Osteoblast (primary cell): ENCODE measurements around the gene BCAS4. TPM values are rescaled to one million over a fixed set of nuclear protein-coding genes. Genes with fewer than 3 reads are reported as not detected.
A peak's percentile ranks its signal among the peaks of the same experiment; 100 is the strongest.
"Not testable (repeated sequence)": the region's sequence is repeated elsewhere in the genome, so short reads cannot be mapped to it uniquely, and the experiment has no call there.

Source experiments
- DNase-seq: peaks from one replicate; pipeline ENCODE4 v3.0.0; 2011; ENCODE audit warnings: low spot score, mixed read lengths; ENCODE audit not compliant: insufficient read length; ENCODE audit errors: missing footprints
- H2AFZ ChIP-seq: 2 replicates; pipeline ENCODE4 v1.6.0; 2011; ENCODE audit warnings: mild to moderate bottlenecking, low read length
- H3K27ac ChIP-seq: 2 replicates; pipeline ENCODE4 v1.5.1; 2011; ENCODE audit warnings: mild to moderate bottlenecking, low read depth, low read length, moderate library complexity
- H3K27me3 ChIP-seq: 2 replicates; pipeline ENCODE4 v1.6.0; 2012; ENCODE audit warnings: mild to moderate bottlenecking, control low read depth, inconsistent platforms, low read length, moderate library complexity; ENCODE audit not compliant: insufficient read depth
- H3K36me3 ChIP-seq: 2 replicates; pipeline ENCODE4 v1.5.1; 2011; ENCODE audit warnings: mild to moderate bottlenecking, low read length, control low read depth, moderate library complexity; ENCODE audit not compliant: insufficient read depth
- H3K4me1 ChIP-seq: 2 replicates; pipeline ENCODE4 v1.5.1; 2011; ENCODE audit warnings: mild to moderate bottlenecking, low read length, control low read depth, moderate library complexity; ENCODE audit not compliant: insufficient read depth
- H3K4me2 ChIP-seq: 2 replicates; pipeline ENCODE4 v1.6.0; 2011; ENCODE audit warnings: mild to moderate bottlenecking, low read length; ENCODE audit not compliant: insufficient read depth
- H3K4me3 ChIP-seq: fragments of 200-600 bp; sonication (generic); 3 replicates; pipeline ENCODE4 v1.5.1; 2012; ENCODE audit warnings: mild to moderate bottlenecking, low read length, inconsistent platforms; ENCODE audit not compliant: insufficient read depth
- H3K79me2 ChIP-seq: 2 replicates; pipeline ENCODE4 v1.6.0; 2012; ENCODE audit warnings: mild to moderate bottlenecking, low read length, control low read depth, inconsistent platforms; ENCODE audit not compliant: insufficient read depth
- H3K9me3 ChIP-seq: 2 replicates; pipeline ENCODE4 v1.5.1; 2011; ENCODE audit warnings: low read depth, low read length, control low read depth
- H4K20me1 ChIP-seq: 2 replicates; pipeline ENCODE4 v1.6.0; 2012; ENCODE audit warnings: mild to moderate bottlenecking, low read length, control low read depth; ENCODE audit not compliant: insufficient read depth
- total RNA-seq: library from RNA; depleted of rRNA; stranded (reverse); fragments of >200 nt; gene quantifications from 2 replicates; pipeline ENCODE4 v1.2.3, GENCODE V29; 2012
- TF ChIP-seq, protein P1 (sequence below): IDR thresholded peaks from 2 replicates; pipeline ENCODE4 v1.5.1; 2011; ENCODE audit warnings: mild to moderate bottlenecking, low read depth, low read length, moderate library complexity; ENCODE audit errors: extremely low read depth

Gene BCAS4
- total RNA-seq, 1 donor, result 2.9 TPM

DNA sequence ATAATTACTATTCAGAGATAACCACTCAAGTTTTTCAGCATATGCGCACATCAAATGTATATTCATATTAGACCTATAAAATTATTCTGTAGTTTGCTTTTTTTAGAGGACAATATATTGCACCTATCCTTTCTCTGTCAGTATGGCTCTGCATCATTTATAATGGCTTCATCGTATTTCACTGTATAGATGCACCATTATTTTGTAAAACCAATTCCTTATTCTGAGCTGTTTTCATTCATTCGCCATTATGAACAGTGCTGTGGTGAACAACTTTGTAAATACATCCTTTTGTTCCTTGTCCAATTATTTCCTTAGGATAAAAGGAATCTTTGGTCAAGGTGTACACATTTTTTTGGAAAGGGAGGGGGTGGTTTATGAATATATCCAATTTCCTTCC is 29.2 kb upstream of the BCAS4 start:
- H3K27ac ChIP-seq, result no peak overlapping the region
- H3K4me1 ChIP-seq, result peaks cover 27% of the 10 kb centered on the region
- H3K9me3 ChIP-seq, result no peaks in the 10 kb centered on the region
- TF ChIP-seq, protein P1, sequence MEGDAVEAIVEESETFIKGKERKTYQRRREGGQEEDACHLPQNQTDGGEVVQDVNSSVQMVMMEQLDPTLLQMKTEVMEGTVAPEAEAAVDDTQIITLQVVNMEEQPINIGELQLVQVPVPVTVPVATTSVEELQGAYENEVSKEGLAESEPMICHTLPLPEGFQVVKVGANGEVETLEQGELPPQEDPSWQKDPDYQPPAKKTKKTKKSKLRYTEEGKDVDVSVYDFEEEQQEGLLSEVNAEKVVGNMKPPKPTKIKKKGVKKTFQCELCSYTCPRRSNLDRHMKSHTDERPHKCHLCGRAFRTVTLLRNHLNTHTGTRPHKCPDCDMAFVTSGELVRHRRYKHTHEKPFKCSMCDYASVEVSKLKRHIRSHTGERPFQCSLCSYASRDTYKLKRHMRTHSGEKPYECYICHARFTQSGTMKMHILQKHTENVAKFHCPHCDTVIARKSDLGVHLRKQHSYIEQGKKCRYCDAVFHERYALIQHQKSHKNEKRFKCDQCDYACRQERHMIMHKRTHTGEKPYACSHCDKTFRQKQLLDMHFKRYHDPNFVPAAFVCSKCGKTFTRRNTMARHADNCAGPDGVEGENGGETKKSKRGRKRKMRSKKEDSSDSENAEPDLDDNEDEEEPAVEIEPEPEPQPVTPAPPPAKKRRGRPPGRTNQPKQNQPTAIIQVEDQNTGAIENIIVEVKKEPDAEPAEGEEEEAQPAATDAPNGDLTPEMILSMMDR, result no peak
- H3K4me2 ChIP-seq, result no peak overlapping the region
- no peak overlapping the region for H2AFZ ChIP-seq
- no peaks in the 10 kb centered on the region for H4K20me1 ChIP-seq
- H3K4me3 ChIP-seq, result no peak overlapping the region
- no peaks in the 10 kb centered on the region for H3K79me2 ChIP-seq
- DNase-seq, result no peak
- H3K36me3 ChIP-seq, result no peaks in the 10 kb centered on the region
- no peaks in the 10 kb centered on the region for H3K27me3 ChIP-seq

DNA sequence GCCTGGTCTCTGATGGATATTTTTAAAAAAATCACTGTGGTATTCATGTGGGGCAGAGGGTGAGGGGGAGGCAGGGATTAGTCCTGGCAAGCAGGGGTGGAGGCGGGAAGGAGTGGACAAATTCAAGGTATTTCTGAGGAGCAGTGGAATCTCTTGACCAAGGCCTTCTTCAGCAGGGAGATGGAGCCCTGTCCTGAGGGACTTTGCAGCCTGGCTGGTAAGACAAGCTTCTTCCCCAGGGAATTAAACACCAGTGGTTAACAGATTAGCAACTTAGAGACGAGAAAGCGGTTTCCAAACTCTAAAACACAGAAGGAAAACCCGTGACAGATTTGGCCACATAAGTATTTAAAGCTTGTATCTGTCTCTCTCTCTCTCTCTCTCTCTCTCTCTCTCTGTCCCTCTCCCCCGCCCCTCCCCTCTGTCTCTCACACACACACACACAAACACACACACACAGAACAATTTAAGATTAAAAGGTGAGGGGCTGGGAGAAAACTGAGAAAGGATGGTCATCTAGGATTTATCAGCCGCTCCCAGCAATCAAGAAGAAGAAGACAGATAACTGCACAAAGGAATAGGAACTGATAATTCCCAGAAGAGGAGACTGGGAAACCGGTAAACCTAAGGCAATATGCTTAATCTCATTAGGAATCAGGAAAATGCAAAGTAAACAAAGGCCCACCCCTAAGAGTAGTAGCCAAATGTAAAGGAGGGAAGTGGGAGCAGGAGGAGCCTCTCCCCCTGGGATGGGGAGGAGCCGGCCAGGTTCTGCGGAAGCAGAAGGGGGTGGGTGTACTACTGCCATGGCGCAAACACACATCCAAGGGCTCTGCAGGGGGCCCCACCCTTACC is 27.7 kb upstream of the BCAS4 start:
- peaks cover 17% of the 10 kb centered on the region for H3K4me1 ChIP-seq
- not testable (repeated sequence) for H3K36me3 ChIP-seq, H3K79me2 ChIP-seq, H3K9me3 ChIP-seq, H3K4me3 ChIP-seq, H3K27ac ChIP-seq, H3K4me2 ChIP-seq, H3K27me3 ChIP-seq, H4K20me1 ChIP-seq
- DNase-seq, result peak; percentile 37
- peak overlapping the region; percentile 41 for H2AFZ ChIP-seq

DNA sequence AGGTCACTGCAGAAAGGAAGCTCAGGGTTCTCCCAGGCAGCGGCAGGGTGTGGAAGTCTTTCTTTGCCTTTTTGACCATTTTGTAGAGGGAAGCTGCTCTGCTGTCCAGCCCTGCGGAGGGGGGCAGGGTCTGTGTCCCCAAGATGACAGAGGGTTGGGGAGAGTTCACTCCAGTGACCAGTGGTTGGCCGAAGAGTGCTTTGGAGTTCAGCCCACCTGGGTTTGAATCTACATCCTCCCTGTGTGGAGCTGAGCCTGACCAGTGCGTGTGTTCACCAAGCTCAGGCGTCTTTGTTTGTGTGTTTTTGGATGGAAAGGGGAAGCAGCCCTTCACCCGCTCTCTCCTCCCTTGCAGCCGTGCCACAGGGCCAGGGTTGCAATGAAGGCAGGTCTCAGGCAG is 25.9 kb upstream of the BCAS4 start:
- H3K79me2 ChIP-seq, DNase-seq, H3K36me3 ChIP-seq: not testable (repeated sequence)

DNA sequence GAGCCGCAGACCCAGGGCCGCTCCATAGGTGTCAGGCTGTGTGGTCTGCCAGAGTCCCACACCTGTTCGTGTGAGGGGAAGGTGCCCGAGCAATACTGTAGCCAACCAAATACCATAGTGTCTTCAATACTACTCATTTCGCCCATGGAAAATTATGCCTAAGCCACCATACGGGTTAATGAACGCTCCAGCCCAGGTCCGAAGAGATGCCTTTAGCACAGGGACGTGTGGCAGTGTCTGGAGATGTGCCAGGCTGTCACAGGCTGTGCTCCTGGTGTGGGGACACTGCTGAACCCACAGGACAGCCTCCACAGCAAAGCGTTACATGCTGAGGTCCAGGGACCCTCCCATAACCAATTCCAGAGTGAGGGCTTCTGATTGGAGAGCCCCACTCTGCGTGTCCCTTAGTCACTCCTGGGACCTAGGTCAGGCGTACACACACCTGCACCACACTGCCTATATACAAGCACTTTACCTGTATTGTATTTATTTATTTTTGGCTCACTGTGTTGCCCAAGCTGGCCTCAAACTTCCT is 25.2 kb upstream of the BCAS4 start:
- H3K36me3 ChIP-seq, H3K79me2 ChIP-seq, DNase-seq, H3K27me3 ChIP-seq, H3K4me2 ChIP-seq, H3K27ac ChIP-seq, H3K4me3 ChIP-seq, H3K9me3 ChIP-seq, H3K4me1 ChIP-seq, H2AFZ ChIP-seq, H4K20me1 ChIP-seq: not testable (repeated sequence)

More for the DNA sequence above, 25.9 kb upstream of the BCAS4 start:
- not testable (repeated sequence) for H3K4me3 ChIP-seq, H4K20me1 ChIP-seq, H3K4me2 ChIP-seq, H3K9me3 ChIP-seq, H3K27ac ChIP-seq, H3K27me3 ChIP-seq, H3K4me1 ChIP-seq, H2AFZ ChIP-seq

DNA sequence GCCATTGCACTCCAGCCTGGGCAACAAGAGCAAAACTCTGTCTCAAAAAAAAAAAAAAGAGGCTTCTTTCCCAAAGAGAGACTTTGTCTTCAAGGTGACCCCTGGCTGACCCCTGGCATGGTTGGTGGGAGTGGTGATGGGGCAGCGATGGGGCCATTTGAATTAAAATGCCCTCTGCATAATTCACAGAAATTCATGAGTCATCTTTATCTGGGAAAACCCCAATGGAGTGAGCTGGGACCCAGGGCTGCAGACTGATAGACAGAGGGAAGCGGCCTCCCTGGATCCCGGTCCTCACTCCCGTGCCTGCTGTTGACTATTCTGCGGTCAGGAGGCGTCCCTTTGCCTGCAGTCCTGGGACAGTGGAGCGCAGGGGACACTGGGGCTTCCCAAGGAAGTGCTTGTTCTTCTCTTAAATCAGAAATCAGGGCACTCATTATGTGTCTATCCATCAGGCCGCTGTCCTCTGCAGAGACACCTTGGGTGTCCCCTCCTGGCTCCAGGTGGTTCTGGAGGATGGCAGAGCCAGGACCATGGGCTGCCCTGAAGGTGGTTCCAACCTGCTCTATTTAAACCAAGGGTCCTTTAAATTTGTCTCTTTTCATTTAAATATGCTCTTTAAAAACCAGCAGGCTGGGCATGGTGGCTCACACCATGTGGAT is 23.3 kb upstream of the BCAS4 start:
- not testable (repeated sequence) for H3K36me3 ChIP-seq, H3K9me3 ChIP-seq, H4K20me1 ChIP-seq, H3K79me2 ChIP-seq, H3K4me1 ChIP-seq, H3K4me3 ChIP-seq, H3K27ac ChIP-seq, H3K27me3 ChIP-seq, H2AFZ ChIP-seq, DNase-seq, H3K4me2 ChIP-seq
